ENCODE results near the gene SOCS1.
"Not testable (repeated sequence)": the region's sequence is repeated elsewhere in the genome, so short reads cannot be mapped to it uniquely, and the experiment has no call there.

SOCS1 gene

GRCh38 chr16:11224894-11225676 lies 30.9 kb downstream of the SOCS1 start:
- peak; percentile 45 for DNase-seq (ENCODE audit: low read depth)

- peak; percentile 17 for DNase-seq (ENCODE audit: low read depth)
These were observed 31.7 kb downstream of the SOCS1 start for GRCh38 chr16:11224096-11224893.

- DNase-seq (ENCODE audit: low read depth): not testable (repeated sequence)
These were observed 35.5 kb downstream of the SOCS1 start for GRCh38 chr16:11220507-11220906.

- DNase-seq (ENCODE audit: low read depth): no peak
These were observed 36.8 kb downstream of the SOCS1 start for GRCh38 chr16:11219178-11219577.

GRCh38 chr16:11218604-11218962 lies 37.4 kb downstream of the SOCS1 start:
- no peak for DNase-seq (ENCODE audit: low read depth)

GRCh38 chr16:11217651-11218603 lies 38.1 kb downstream of the SOCS1 start:
- DNase-seq (ENCODE audit: low read depth): no peak

GRCh38 chr16:11215935-11216556 lies 40.0 kb downstream of the SOCS1 start:
- DNase-seq (ENCODE audit: low read depth): no peak

- no peak for DNase-seq (ENCODE audit: low read depth)
These were observed 42.2 kb downstream of the SOCS1 start for GRCh38 chr16:11213799-11214198.

- DNase-seq (ENCODE audit: low read depth): no peak
These were observed 42.6 kb downstream of the SOCS1 start for GRCh38 chr16:11213373-11213772.

- no peak for DNase-seq (ENCODE audit: low read depth)
These were observed 43.2 kb downstream of the SOCS1 start for GRCh38 chr16:11212798-11213196.

- DNase-seq (ENCODE audit: low read depth): no peak
These were observed 43.8 kb downstream of the SOCS1 start for GRCh38 chr16:11211977-11212797.

GRCh38 chr16:11211061-11211976 lies 44.7 kb downstream of the SOCS1 start:
- no peak for DNase-seq (ENCODE audit: low read depth)

GRCh38 chr16:11210260-11210659 lies 45.7 kb downstream of the SOCS1 start:
- no peak for DNase-seq (ENCODE audit: low read depth)

GRCh38 chr16:11208916-11209665 lies 46.9 kb downstream of the SOCS1 start:
- no peak for DNase-seq (ENCODE audit: low read depth)

- DNase-seq (ENCODE audit: low read depth): no peak
These were observed 48.4 kb downstream of the SOCS1 start for GRCh38 chr16:11207646-11208045.

GRCh38 chr16:11205754-11206581 lies 50.0 kb downstream of the SOCS1 start:
- no peak for DNase-seq (ENCODE audit: low read depth)

GRCh38 chr16:11205065-11205699 lies 50.8 kb downstream of the SOCS1 start:
- DNase-seq (ENCODE audit: low read depth): no peak
